AG09309 (cell line): ENCODE measurements around the gene TRAPPC2B.

Source experiments
- DNase-seq: peaks from one replicate; pipeline ENCODE4 v3.0.0-alpha.2; 2010; ENCODE audit warnings: low read depth
- H3K4me3 ChIP-seq: 2 replicates; pipeline ENCODE4 v1.5.1; 2011; ENCODE audit warnings: mild to moderate bottlenecking, low read depth, low read length, moderate library complexity; ENCODE audit not compliant: control insufficient read depth
- CTCF ChIP-seq: IDR thresholded peaks from 2 replicates; pipeline ENCODE4 v1.5.1; 2011; ENCODE audit warnings: mild to moderate bottlenecking, low read depth, low read length, inconsistent platforms; ENCODE audit not compliant: insufficient read depth, control insufficient read depth; ENCODE audit errors: missing control alignments

Gene TRAPPC2B

GRCh38 chr19:57321751-57322150 is 41.6 kb upstream of the TRAPPC2B start:
- DNase-seq: no peak
- no peak overlapping the region for H3K4me3 ChIP-seq
- TF ChIP-seq CTCF: no peak

GRCh38 chr19:57324992-57325391 is 38.4 kb upstream of the TRAPPC2B start:
- DNase-seq: no peak
- no peak overlapping the region for H3K4me3 ChIP-seq
- TF ChIP-seq CTCF: no peak

GRCh38 chr19:57327993-57328392 is 35.4 kb upstream of the TRAPPC2B start:
- TF ChIP-seq CTCF: no peak
- no peak for DNase-seq
- H3K4me3 ChIP-seq: no peak overlapping the region

DNA sequence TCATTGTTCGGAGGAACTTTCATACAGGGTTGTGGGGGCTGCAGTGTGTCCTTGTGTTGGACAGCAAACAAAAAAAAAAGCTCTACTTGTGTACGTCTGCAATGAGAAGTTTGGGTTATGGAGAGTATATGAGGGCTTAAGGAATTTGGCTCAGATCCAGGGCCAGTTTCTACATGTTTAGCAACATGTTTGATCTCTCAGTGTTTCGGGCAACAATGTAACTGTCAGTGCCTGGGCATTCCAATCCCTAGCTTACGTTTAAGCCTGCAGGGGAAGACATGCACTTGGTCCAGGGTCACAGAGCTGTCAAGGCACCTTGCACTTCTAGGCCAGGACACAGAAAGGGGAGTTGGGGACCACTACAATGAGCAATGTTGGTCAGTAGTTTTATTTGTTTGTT is 29.2 kb upstream of the TRAPPC2B start:
- TF ChIP-seq CTCF: no peak
- no peak overlapping the region for H3K4me3 ChIP-seq
- DNase-seq: no peak

GRCh38 chr19:57338877-57339276 is 24.5 kb upstream of the TRAPPC2B start:
- no peak overlapping the region for H3K4me3 ChIP-seq
- DNase-seq: no peak
- no peak for TF ChIP-seq CTCF

DNA sequence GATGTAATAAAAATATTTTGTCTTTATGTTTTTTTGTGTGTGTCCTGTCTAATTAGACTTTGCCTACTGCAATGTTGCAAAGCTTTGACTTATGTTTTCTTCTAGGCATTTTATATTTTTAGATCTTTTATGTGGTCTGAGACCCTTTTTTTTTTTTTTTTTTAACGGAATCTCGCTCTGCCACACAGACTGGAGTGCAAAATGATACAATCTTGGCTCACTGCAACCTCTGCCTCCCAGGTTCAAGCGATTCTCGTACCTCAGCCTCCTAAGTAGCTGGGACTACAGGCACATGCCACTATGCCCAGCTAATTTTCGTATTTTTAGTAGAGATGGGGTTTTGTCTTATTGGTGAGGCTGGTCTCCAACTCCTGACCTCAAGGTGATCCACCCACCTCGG is 20.8 kb upstream of the TRAPPC2B start:
- no peak overlapping the region for H3K4me3 ChIP-seq
- no peak for TF ChIP-seq CTCF
- no peak for DNase-seq

DNA sequence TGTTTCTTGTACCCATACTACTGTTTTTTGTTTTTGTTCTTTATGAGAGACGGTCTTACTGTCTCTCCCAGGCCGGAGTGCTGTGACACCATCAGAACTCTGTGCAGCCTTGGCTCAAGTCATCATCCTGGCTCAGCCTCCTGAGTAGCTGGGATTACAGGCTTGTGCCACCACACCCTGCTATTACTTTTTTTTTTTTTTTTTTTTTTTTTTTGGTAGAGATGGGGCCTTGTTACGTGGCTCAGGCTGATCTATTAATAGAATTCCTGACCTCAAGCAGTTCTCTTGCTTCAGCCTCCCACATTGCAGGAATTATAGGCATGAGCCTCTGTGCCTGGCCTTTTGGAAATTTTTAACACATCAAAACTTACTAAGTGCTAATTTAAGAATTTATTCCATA is 15.2 kb upstream of the TRAPPC2B start:
- peak; percentile 50 for DNase-seq
- no peak overlapping the region for H3K4me3 ChIP-seq
- no peak for TF ChIP-seq CTCF
